GM18870 (cell line): ENCODE data around the gene STX2.
"Not testable (repeated sequence)": the region's sequence is repeated elsewhere in the genome, so short reads cannot be mapped to it uniquely, and the experiment has no call there.

Experiments
- ATAC-seq: cut with Tn5 transposase; IDR thresholded peaks from one replicate; pipeline ENCODE4 v1.9.1; 2021; ENCODE audit warnings: moderate library complexity; ENCODE audit not compliant: unreplicated experiment

Gene STX2

GRCh38 chr12:130803702-130804101 is 35.3 kb downstream of the STX2 start:
- no peak for ATAC-seq

- no peak for ATAC-seq
Measured at GRCh38 chr12:130800312-130800711, 38.7 kb downstream of the STX2 start.

- no peak for ATAC-seq
Measured at GRCh38 chr12:130799051-130799450, 40.0 kb downstream of the STX2 start.

GRCh38 chr12:130796985-130797686 is 41.9 kb downstream of the STX2 start:
- ATAC-seq = no peak

- ATAC-seq = no peak
Measured at GRCh38 chr12:130795906-130796305, 43.1 kb downstream of the STX2 start.

GRCh38 chr12:130793554-130793849 is 45.5 kb downstream of the STX2 start:
- no peak for ATAC-seq

GRCh38 chr12:130792821-130793553 is 46.1 kb downstream of the STX2 start:
- no peak for ATAC-seq

GRCh38 chr12:130791629-130792028 is 47.4 kb downstream of the STX2 start:
- no peak for ATAC-seq

- no peak for ATAC-seq
Measured at GRCh38 chr12:130788515-130788914, 50.5 kb downstream of the STX2 start.

GRCh38 chr12:130787445-130788410 is 51.3 kb downstream of the STX2 start:
- no peak for ATAC-seq

- no peak for ATAC-seq
Measured at GRCh38 chr12:130787041-130787440, 52.0 kb downstream of the STX2 start.

GRCh38 chr12:130783110-130783715 is 55.8 kb downstream of the STX2 start:
- no peak for ATAC-seq

GRCh38 chr12:130782245-130782644 is 56.8 kb downstream of the STX2 start:
- ATAC-seq = not testable (repeated sequence)

- ATAC-seq = no peak
Measured at GRCh38 chr12:130780880-130781575, 58.0 kb downstream of the STX2 start.

- no peak for ATAC-seq
Measured at GRCh38 chr12:130780325-130780724, 58.7 kb downstream of the STX2 start.

GRCh38 chr12:130778776-130779175 is 60.3 kb downstream of the STX2 start:
- no peak for ATAC-seq

- no peak for ATAC-seq
Measured at GRCh38 chr12:130776857-130777339, 62.2 kb downstream of the STX2 start.

- ATAC-seq = no peak
Measured at GRCh38 chr12:130775953-130776856, 62.8 kb downstream of the STX2 start.

GRCh38 chr12:130770413-130771028 is 68.5 kb downstream of the STX2 start:
- no peak for ATAC-seq
